GM23338 (cell line): ENCODE results near the gene NIM1K. TPM values are rescaled to one million over a fixed set of nuclear protein-coding genes. Genes with fewer than 3 reads are reported as not detected.
A peak's percentile ranks its signal among the peaks of the same experiment; 100 is the strongest.

Experiments used
- ATAC-seq: fragments of 200-7000 bp; cut with Tn5 transposase; 3 replicates; pipeline ENCODE4 v1.9.1; 2020
- DNase-seq: peaks from one replicate; pipeline ENCODE4 v3.0.0-alpha.2; 2015; ENCODE audit warnings: low spot score
- H2AFZ ChIP-seq: fragments of 200-600 bp; sonication (generic); 2 replicates; pipeline ENCODE4 v1.8.0; 2016; ENCODE audit warnings: antibody characterized with exemption, mild to moderate bottlenecking, moderate library complexity
- H3F3A ChIP-seq: fragments of 200-600 bp; sonication (generic); replicated peaks from 2 replicates; pipeline ENCODE4 v1.8.0; 2017; ENCODE audit warnings: antibody characterized with exemption, mixed run types, low read depth
- H3K27ac ChIP-seq: fragments of 200-600 bp; sonication (generic); 2 replicates; pipeline ENCODE4 v1.6.1; 2016; ENCODE audit warnings: low read depth
- H3K27me3 ChIP-seq: fragments of 200-600 bp; sonication (generic); 2 replicates; pipeline ENCODE4 v1.8.0; 2016; ENCODE audit warnings: mild to moderate bottlenecking, mixed run types, moderate library complexity; ENCODE audit not compliant: insufficient read depth
- H3K36me3 ChIP-seq: fragments of 200-600 bp; sonication (generic); 2 replicates; pipeline ENCODE4 v1.8.0; 2016; ENCODE audit warnings: mild to moderate bottlenecking; ENCODE audit not compliant: insufficient read depth
- H3K4me1 ChIP-seq: fragments of 200-600 bp; sonication (generic); 2 replicates; pipeline ENCODE4 v1.8.0; 2016; ENCODE audit warnings: mild to moderate bottlenecking, moderate library complexity; ENCODE audit not compliant: insufficient read depth
- H3K4me2 ChIP-seq: fragments of 200-600 bp; sonication (generic); 2 replicates; pipeline ENCODE4 v1.7.1; 2017; ENCODE audit warnings: mixed run types
- H3K4me3 ChIP-seq: fragments of 200-600 bp; sonication (generic); 2 replicates; pipeline ENCODE4 v1.6.1; 2016; ENCODE audit warnings: mixed run types
- H3K79me2 ChIP-seq: fragments of 200-600 bp; sonication (generic); replicated peaks from 2 replicates; pipeline ENCODE4 v1.8.0; 2017; ENCODE audit warnings: mild to moderate bottlenecking; ENCODE audit not compliant: insufficient read depth
- H3K9me2 ChIP-seq: fragments of 200-600 bp; sonication (generic); 2 replicates; pipeline ENCODE4 v1.8.0; 2017; ENCODE audit not compliant: insufficient read depth
- H4K20me1 ChIP-seq: fragments of 200-600 bp; sonication (generic); replicated peaks from 2 replicates; pipeline ENCODE4 v1.8.0; 2017; ENCODE audit warnings: mild to moderate bottlenecking; ENCODE audit not compliant: insufficient read depth
- H3K27ac Mint-ChIP-seq: 2 replicates; pipeline ENCODE4 v1.8.0; 2020; ENCODE audit warnings: inconsistent platforms, mild to moderate bottlenecking, moderate library complexity, mixed read lengths
- H3K27me3 Mint-ChIP-seq: 3 replicates; pipeline ENCODE4 v1.8.0; 2022; ENCODE audit warnings: low read depth, mild to moderate bottlenecking, moderate library complexity, mixed read lengths, inconsistent platforms; ENCODE audit not compliant: insufficient read depth, poor library complexity
- H3K36me3 Mint-ChIP-seq: 3 replicates; pipeline ENCODE4 v1.8.0; 2021; ENCODE audit warnings: low read depth, mild to moderate bottlenecking, inconsistent platforms, moderate library complexity, mixed read lengths
- H3K4me1 Mint-ChIP-seq: 3 replicates; pipeline ENCODE4 v1.8.0; 2020; ENCODE audit warnings: mild to moderate bottlenecking, inconsistent platforms, mixed read lengths
- H3K4me3 Mint-ChIP-seq: 3 replicates; pipeline ENCODE4 v1.8.0; 2021; ENCODE audit warnings: moderate library complexity, mild to moderate bottlenecking, inconsistent platforms, mixed read lengths
- H3K9me3 Mint-ChIP-seq: 3 replicates; pipeline ENCODE4 v1.8.0; 2020; ENCODE audit warnings: moderate library complexity, mild to moderate bottlenecking, inconsistent platforms, mixed read lengths
- ETS1 ChIP-seq: IDR thresholded peaks from 2 replicates; pipeline ENCODE4 v1.6.1; 2016; ENCODE audit warnings: antibody characterized with exemption
- EZH2 ChIP-seq: fragments of 200-600 bp; sonication (generic); IDR thresholded peaks from one replicate; pipeline ENCODE4 v1.8.0; 2017; ENCODE audit warnings: antibody characterized with exemption, mild to moderate bottlenecking, low read depth; ENCODE audit not compliant: unreplicated experiment
- EZH2phosphoT487 ChIP-seq: fragments of 200-600 bp; sonication (generic); IDR thresholded peaks from one replicate; pipeline ENCODE4 v1.8.1; 2018; ENCODE audit warnings: antibody characterized with exemption; ENCODE audit not compliant: unreplicated experiment
- JUNB ChIP-seq: IDR thresholded peaks from one replicate; pipeline ENCODE4 v1.6.1; 2016; ENCODE audit warnings: antibody characterized with exemption; ENCODE audit not compliant: unreplicated experiment
- POLR2AphosphoS5 ChIP-seq: IDR thresholded peaks from 2 replicates; pipeline ENCODE4 v1.6.1; 2016; ENCODE audit warnings: antibody characterized with exemption, low read depth
- REST ChIP-seq: IDR thresholded peaks from one replicate; pipeline ENCODE4 v1.6.1; 2018; ENCODE audit warnings: antibody characterized with exemption; ENCODE audit not compliant: unreplicated experiment
- STAT1 ChIP-seq: IDR thresholded peaks from one replicate; pipeline ENCODE4 v1.6.1; 2016; ENCODE audit warnings: antibody characterized with exemption; ENCODE audit not compliant: unreplicated experiment
- ZNF114 ChIP-seq: fragments of 250-450 bp; sonication (Bioruptor Pico); IDR thresholded peaks from 2 replicates; pipeline ENCODE4 v1.5.0; 2020; ENCODE audit warnings: mild to moderate bottlenecking, moderate library complexity
- ZNF331 ChIP-seq: fragments of 250-450 bp; sonication (Bioruptor Pico); IDR thresholded peaks from 2 replicates; pipeline ENCODE4 v1.5.0; 2020; ENCODE audit warnings: low read depth, mild to moderate bottlenecking, moderate library complexity
- ZNF462 ChIP-seq: fragments of 250-450 bp; sonication (Bioruptor Pico); IDR thresholded peaks from 2 replicates; pipeline ENCODE4 v1.5.0; 2020; ENCODE audit warnings: mild to moderate bottlenecking, moderate library complexity
- polyA plus RNA-seq: library from polyadenylated mRNA; unstranded; fragments of >200 nt; fragmentation: Nextera tagmentation; extraction: Ambion mirVana; gene quantifications from 2 replicates; pipeline ENCODE4 v1.2.1, GENCODE V29; 2016
- total RNA-seq: library from RNA; depleted of rRNA; stranded (reverse); fragments of >200 nt; shearing (Covaris generic); gene quantifications from 2 replicates; pipeline ENCODE4 v1.2.3, GENCODE V29; 2014

Gene NIM1K
- total and polyA plus RNA-seq, 2 experiments from 2014 or later: not detected

GRCh38 chr5:43281840-43282658 is 90.0 kb downstream of the NIM1K start:
- no peak overlapping the region for H2AFZ ChIP-seq
- no peaks in the 10 kb centered on the region; the same call in 1 of the 2 replicates for H4K20me1 ChIP-seq
- H3K4me1 ChIP-seq: no peaks in the 10 kb centered on the region
- H3K36me3 Mint-ChIP-seq: no peaks in the 10 kb centered on the region; the same call in 2 of the 3 replicates
- H3K27me3 ChIP-seq: no peaks in the 10 kb centered on the region
- no peaks in the 10 kb centered on the region for H3K9me3 Mint-ChIP-seq
- H3K9me2 ChIP-seq: no peaks in the 10 kb centered on the region
- no peak overlapping the region for H3K4me2 ChIP-seq
- no peak overlapping the region for H3K4me3 ChIP-seq
- ATAC-seq: no peak
- no peak overlapping the region for H3K27ac ChIP-seq
- H3K36me3 ChIP-seq: no peaks in the 10 kb centered on the region
- no peak overlapping the region for H3K4me3 Mint-ChIP-seq
- H3K27ac Mint-ChIP-seq: no peak overlapping the region
- DNase-seq: no peak
- peaks cover 14% of the 10 kb centered on the region for H3F3A ChIP-seq
- TF ChIP-seq EZH2phosphoT487 (no peak), ZNF331 (CRISPR knock-in tag) (no peak)
- no peaks in the 10 kb centered on the region; the same call in 2 of the 3 replicates for H3K4me1 Mint-ChIP-seq
- peaks cover 2% of the 10 kb centered on the region for H3K27me3 Mint-ChIP-seq
- no peaks in the 10 kb centered on the region for H3K79me2 ChIP-seq

GRCh38 chr5:43286623-43287022 is 94.6 kb downstream of the NIM1K start:
- Mint-ChIP-seq H3K36me3 (peaks cover 36% of the 10 kb centered on the region), H3K4me3 (no peak overlapping the region), H3K4me1 (no peaks in the 10 kb centered on the region), H3K27me3 (no peaks in the 10 kb centered on the region), H3K9me3 (no peaks in the 10 kb centered on the region), H3K27ac (no peak overlapping the region)
- H4K20me1 ChIP-seq: peaks cover 6% of the 10 kb centered on the region; the same call in 1 of the 2 replicates
- no peaks in the 10 kb centered on the region for H3K9me2 ChIP-seq
- peaks cover 35% of the 10 kb centered on the region for H3F3A ChIP-seq
- no peaks in the 10 kb centered on the region for H3K79me2 ChIP-seq
- H2AFZ ChIP-seq: no peak overlapping the region
- H3K27ac ChIP-seq: peak overlapping the region; percentile 66; the same call in 1 of the 2 replicates
- DNase-seq (no peak), ATAC-seq (no peak)
- H3K36me3 ChIP-seq: peaks cover 26% of the 10 kb centered on the region
- H3K4me2 ChIP-seq: no peak overlapping the region
- no peaks in the 10 kb centered on the region for H3K4me1 ChIP-seq
- no peak overlapping the region for H3K4me3 ChIP-seq
- no peaks in the 10 kb centered on the region for H3K27me3 ChIP-seq
- TF ChIP-seq ETS1 (no peak), EZH2 (no peak), JUNB (no peak), POLR2AphosphoS5 (no peak; the same call in 1 of the 2 replicates), REST (no peak), EZH2phosphoT487 (no peak), ZNF114 (no peak), ZNF462 (CRISPR knock-in tag) (no peak), STAT1 (no peak)
